SK-N-SH treated with all-trans-retinoic acid at 6 μM for 48 hours (cell line): ENCODE data around the gene FOXP4.

Experiments
- ARNTL ChIP-seq: fragments of 450-650 bp; formaldehyde crosslinking; IDR thresholded peaks from 2 replicates; pipeline ENCODE4 v1.5.0; 2020; ENCODE audit warnings: low read depth, mild to moderate bottlenecking, moderate library complexity, borderline replicate concordance
- GLIS3 ChIP-seq: fragments of 250-450 bp; sonication (Bioruptor Pico); IDR thresholded peaks from 2 replicates; pipeline ENCODE4 v1.5.0; 2020; ENCODE audit warnings: mild to moderate bottlenecking, moderate library complexity
- ISL1 ChIP-seq: fragments of 250-450 bp; sonication (Bioruptor Pico); IDR thresholded peaks from 2 replicates; pipeline ENCODE4 v2.1.2; 2022; ENCODE audit warnings: mild to moderate bottlenecking, moderate library complexity
- RARB ChIP-seq: fragments of 250-450 bp; sonication (Bioruptor Pico); IDR thresholded peaks from 2 replicates; pipeline ENCODE4 v1.8.0; 2021; ENCODE audit warnings: mild to moderate bottlenecking, moderate library complexity
- SNAI2 ChIP-seq: fragments of 250-450 bp; sonication (Bioruptor Pico); IDR thresholded peaks from 2 replicates; pipeline ENCODE4 v1.5.0; 2020; ENCODE audit warnings: mild to moderate bottlenecking, moderate library complexity
- ZFP3 ChIP-seq: fragments of 250-450 bp; sonication (Bioruptor Pico); IDR thresholded peaks from 2 replicates; pipeline ENCODE4 v1.5.0; 2020; ENCODE audit warnings: mild to moderate bottlenecking, moderate library complexity
- ZFP30 ChIP-seq: fragments of 450-650 bp; formaldehyde crosslinking; IDR thresholded peaks from 2 replicates; pipeline ENCODE4 v1.5.0; 2022; ENCODE audit warnings: mild to moderate bottlenecking, moderate library complexity
- TF ChIP-seq, protein P1 (sequence below): fragments of 250-450 bp; sonication (Bioruptor Pico); IDR thresholded peaks from 2 replicates; pipeline ENCODE4 v1.5.1; 2020; ENCODE audit warnings: low read depth, mild to moderate bottlenecking, moderate library complexity
- TF ChIP-seq, protein P2 (sequence below): fragments of 250-450 bp; sonication (Bioruptor Pico); IDR thresholded peaks from 2 replicates; pipeline ENCODE4 v1.8.0; 2020; ENCODE audit warnings: mild to moderate bottlenecking, moderate library complexity, borderline replicate concordance

GRCh38 chr6:41557335-41557734 lies 11.2 kb downstream of the FOXP4 start:
- TF ChIP-seq ZFP3 (no peak), RARB (CRISPR knock-in tag) (no peak), SNAI2 (no peak), ISL1 (no peak), ZFP30 (no peak), ARNTL (no peak), GLIS3 (CRISPR knock-in tag) (no peak)
- TF ChIP-seq, protein P1, sequence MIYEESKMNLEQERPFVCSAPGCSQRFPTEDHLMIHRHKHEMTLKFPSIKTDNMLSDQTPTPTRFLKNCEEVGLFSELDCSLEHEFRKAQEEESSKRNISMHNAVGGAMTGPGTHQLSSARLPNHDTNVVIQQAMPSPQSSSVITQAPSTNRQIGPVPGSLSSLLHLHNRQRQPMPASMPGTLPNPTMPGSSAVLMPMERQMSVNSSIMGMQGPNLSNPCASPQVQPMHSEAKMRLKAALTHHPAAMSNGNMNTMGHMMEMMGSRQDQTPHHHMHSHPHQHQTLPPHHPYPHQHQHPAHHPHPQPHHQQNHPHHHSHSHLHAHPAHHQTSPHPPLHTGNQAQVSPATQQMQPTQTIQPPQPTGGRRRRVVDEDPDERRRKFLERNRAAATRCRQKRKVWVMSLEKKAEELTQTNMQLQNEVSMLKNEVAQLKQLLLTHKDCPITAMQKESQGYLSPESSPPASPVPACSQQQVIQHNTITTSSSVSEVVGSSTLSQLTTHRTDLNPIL (CRISPR knock-in tag) = no peak
- TF ChIP-seq, protein P2, sequence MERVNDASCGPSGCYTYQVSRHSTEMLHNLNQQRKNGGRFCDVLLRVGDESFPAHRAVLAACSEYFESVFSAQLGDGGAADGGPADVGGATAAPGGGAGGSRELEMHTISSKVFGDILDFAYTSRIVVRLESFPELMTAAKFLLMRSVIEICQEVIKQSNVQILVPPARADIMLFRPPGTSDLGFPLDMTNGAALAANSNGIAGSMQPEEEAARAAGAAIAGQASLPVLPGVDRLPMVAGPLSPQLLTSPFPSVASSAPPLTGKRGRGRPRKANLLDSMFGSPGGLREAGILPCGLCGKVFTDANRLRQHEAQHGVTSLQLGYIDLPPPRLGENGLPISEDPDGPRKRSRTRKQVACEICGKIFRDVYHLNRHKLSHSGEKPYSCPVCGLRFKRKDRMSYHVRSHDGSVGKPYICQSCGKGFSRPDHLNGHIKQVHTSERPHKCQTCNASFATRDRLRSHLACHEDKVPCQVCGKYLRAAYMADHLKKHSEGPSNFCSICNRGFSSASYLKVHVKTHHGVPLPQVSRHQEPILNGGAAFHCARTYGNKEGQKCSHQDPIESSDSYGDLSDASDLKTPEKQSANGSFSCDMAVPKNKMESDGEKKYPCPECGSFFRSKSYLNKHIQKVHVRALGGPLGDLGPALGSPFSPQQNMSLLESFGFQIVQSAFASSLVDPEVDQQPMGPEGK (CRISPR knock-in tag) = no peak
